OCI-LY3 (cell line): ENCODE measurements around the gene OR10G3.

Experiments used
- CTCF ChIP-seq: fragments of 200-600, 300-600 bp; sonication (generic); IDR thresholded peaks from 2 replicates; pipeline ENCODE4 v1.5.1; 2014; ENCODE audit warnings: antibody characterized with exemption, low read length, low read depth
- EZH2phosphoT487 ChIP-seq: fragments of 200-600 bp; shearing (Covaris generic); IDR thresholded peaks from 2 replicates; pipeline ENCODE4 v1.6.1; 2018; ENCODE audit warnings: antibody characterized with exemption, mixed run types, low read depth

GRCh38 chr14:21539189-21539940 is 40.5 kb downstream of the OR10G3 start:
- TF ChIP-seq CTCF, result no peak
- no peak for TF ChIP-seq EZH2phosphoT487
